ENCODE results near the gene BHLHE23.

Gene BHLHE23

DNA sequence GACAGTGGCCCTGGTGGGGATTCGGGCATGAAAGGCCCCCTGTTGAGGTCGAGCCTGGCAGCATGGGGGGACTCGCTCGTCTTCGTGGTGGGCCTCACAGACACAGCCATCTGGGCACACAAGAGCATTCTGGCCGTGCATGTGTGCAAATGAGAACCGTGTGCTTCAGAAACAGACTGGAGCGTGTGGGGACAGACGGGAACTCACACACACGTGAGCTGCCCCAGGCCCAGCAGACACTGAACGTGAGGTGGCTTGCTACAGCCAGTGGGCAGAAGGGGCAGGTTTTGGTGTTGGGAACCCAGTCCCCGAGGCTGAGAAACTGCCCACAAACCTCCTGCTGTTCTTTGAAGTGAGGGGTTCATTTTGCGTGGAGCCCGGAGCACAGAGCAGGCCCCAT is 38.6 kb upstream of the BHLHE23 start:
- Histone ChIP-seq H2BK15ac (replicated peaks; ENCODE audit: low read depth) (no peak overlapping the region), H3K18ac (ENCODE audit: low read length) (no peak overlapping the region), H2BK120ac (ENCODE audit: low read depth, low read length) (no peak overlapping the region), H3K4me3 (ENCODE audit: low read length) (no peak overlapping the region), H3K79me1 (ENCODE audit: low read length) (no peaks in the 10 kb centered on the region), H4K8ac (ENCODE audit: low read depth, low read length) (no peak overlapping the region), H3K56ac (ENCODE audit: low read length) (no peak overlapping the region), H3K27me3 (ENCODE audit: insufficient read depth, low read length, poor library complexity) (no peaks in the 10 kb centered on the region), H4K5ac (ENCODE audit: low read length) (no peak overlapping the region), H2AK5ac (ENCODE audit: low read length) (no peak overlapping the region), H3K4me1 (ENCODE audit: control insufficient read depth, low read depth, low read length) (no peaks in the 10 kb centered on the region), H3K36me3 (ENCODE audit: control insufficient read depth, insufficient read depth, low read length) (no peaks in the 10 kb centered on the region), H3K4ac (ENCODE audit: low read depth, low read length) (no peak overlapping the region), H3K23ac (ENCODE audit: low read length) (no peak overlapping the region), H3K4me2 (ENCODE audit: low read length) (no peak overlapping the region), H3K27ac (ENCODE audit: low read depth, low read length) (no peak overlapping the region), H2BK5ac (ENCODE audit: low read length) (no peak overlapping the region), H3K9ac (ENCODE audit: low read length) (no peak overlapping the region), H3K79me2 (ENCODE audit: control insufficient read depth, insufficient read depth, low read length) (no peaks in the 10 kb centered on the region)
- DNase-seq, result no peak
- WGBS (ENCODE audit: extremely low coverage, insufficient coverage, low lambda C conversion rate), result no CpG with 5 or more reads among the region's 14 CpGs

DNA sequence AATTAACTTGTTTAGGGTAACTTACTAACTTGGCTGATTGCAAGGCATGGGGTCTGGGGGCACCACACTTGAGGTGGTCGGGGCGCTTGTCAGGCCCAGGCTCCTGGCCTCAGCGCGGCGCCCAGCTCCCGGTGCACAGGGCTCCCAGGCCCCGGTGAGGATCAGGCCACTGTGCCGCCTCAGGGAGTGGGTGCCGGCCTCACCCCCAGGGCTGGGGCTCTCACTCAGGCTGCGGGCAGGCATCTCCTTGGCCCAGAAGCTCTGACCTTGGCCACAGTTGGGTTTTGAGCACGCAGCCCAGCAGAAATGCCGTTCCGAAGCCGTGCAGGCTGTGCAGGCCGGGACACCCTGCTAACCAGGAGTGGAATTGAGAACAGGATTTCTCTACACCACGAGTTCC is 37.8 kb upstream of the BHLHE23 start:
- Histone ChIP-seq H3K18ac (ENCODE audit: low read length) (no peak overlapping the region), H3K4ac (ENCODE audit: low read depth, low read length) (no peak overlapping the region), H3K4me2 (ENCODE audit: low read length) (no peak overlapping the region), H3K23ac (ENCODE audit: low read length) (no peak overlapping the region), H3K9ac (ENCODE audit: low read length) (no peak overlapping the region), H3K36me3 (ENCODE audit: control insufficient read depth, insufficient read depth, low read length) (no peaks in the 10 kb centered on the region), H2BK120ac (ENCODE audit: low read depth, low read length) (no peak overlapping the region), H2BK5ac (ENCODE audit: low read length) (no peak overlapping the region), H2AK5ac (ENCODE audit: low read length) (no peak overlapping the region), H4K5ac (ENCODE audit: low read length) (no peak overlapping the region), H3K79me2 (ENCODE audit: control insufficient read depth, insufficient read depth, low read length) (no peaks in the 10 kb centered on the region), H3K79me1 (ENCODE audit: low read length) (no peaks in the 10 kb centered on the region), H3K4me1 (ENCODE audit: control insufficient read depth, low read depth, low read length) (no peaks in the 10 kb centered on the region), H3K4me3 (ENCODE audit: low read length) (no peak overlapping the region), H3K27ac (ENCODE audit: low read depth, low read length) (no peak overlapping the region), H3K56ac (ENCODE audit: low read length) (no peak overlapping the region), H4K8ac (ENCODE audit: low read depth, low read length) (no peak overlapping the region), H2BK15ac (replicated peaks; ENCODE audit: low read depth) (no peak overlapping the region), H3K27me3 (ENCODE audit: insufficient read depth, low read length, poor library complexity) (no peaks in the 10 kb centered on the region)
- DNase-seq, result no peak
- WGBS (ENCODE audit: extremely low coverage, insufficient coverage, low lambda C conversion rate), result no CpG with 5 or more reads among the region's 16 CpGs

DNA sequence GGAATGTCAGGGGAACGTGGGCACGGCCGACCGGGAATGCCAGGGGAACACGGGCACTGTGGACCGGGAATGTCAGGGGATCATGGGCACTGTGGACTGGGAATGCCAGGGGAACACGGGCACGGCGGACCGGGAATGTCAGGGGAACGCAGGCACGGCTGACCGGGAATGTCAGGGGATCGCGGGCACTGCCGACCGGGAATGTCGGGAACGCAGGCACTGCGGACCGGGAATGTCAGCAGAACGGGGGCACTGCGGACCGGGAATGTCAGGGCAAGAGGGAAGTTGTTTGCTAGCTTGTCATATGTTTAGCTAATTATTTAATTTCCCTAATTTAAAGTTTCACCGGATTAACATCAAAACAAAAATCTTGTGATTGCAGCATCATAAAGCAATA is 37.4 kb upstream of the BHLHE23 start:
- H2BK120ac ChIP-seq (ENCODE audit: low read depth, low read length), result no peak overlapping the region
- H3K27me3 ChIP-seq (ENCODE audit: insufficient read depth, low read length, poor library complexity), result no peaks in the 10 kb centered on the region
- no peak overlapping the region for H3K18ac ChIP-seq (ENCODE audit: low read length)
- H3K27ac ChIP-seq (ENCODE audit: low read depth, low read length), result no peak overlapping the region
- no peak overlapping the region for H4K5ac ChIP-seq (ENCODE audit: low read length)
- DNase-seq, result no peak
- H4K8ac ChIP-seq (ENCODE audit: low read depth, low read length), result no peak overlapping the region
- no peaks in the 10 kb centered on the region for H3K36me3 ChIP-seq (ENCODE audit: control insufficient read depth, insufficient read depth, low read length)
- H2BK5ac ChIP-seq (ENCODE audit: low read length), result no peak overlapping the region
- no peak overlapping the region for H3K4ac ChIP-seq (ENCODE audit: low read depth, low read length)
- no CpG with 5 or more reads among the region's 25 CpGs for WGBS (ENCODE audit: extremely low coverage, insufficient coverage, low lambda C conversion rate)
- H3K23ac ChIP-seq (ENCODE audit: low read length), result no peak overlapping the region
- no peak overlapping the region for H3K4me3 ChIP-seq (ENCODE audit: low read length)
- H3K79me1 ChIP-seq (ENCODE audit: low read length), result no peaks in the 10 kb centered on the region
- H3K9ac ChIP-seq (ENCODE audit: low read length), result no peak overlapping the region
- no peak overlapping the region for H3K56ac ChIP-seq (ENCODE audit: low read length)
- H3K79me2 ChIP-seq (ENCODE audit: control insufficient read depth, insufficient read depth, low read length), result no peaks in the 10 kb centered on the region
- H3K4me2 ChIP-seq (ENCODE audit: low read length), result no peak overlapping the region
- no peak overlapping the region for H2BK15ac ChIP-seq (replicated peaks; ENCODE audit: low read depth)
- no peak overlapping the region for H2AK5ac ChIP-seq (ENCODE audit: low read length)
- H3K4me1 ChIP-seq (ENCODE audit: control insufficient read depth, low read depth, low read length), result no peaks in the 10 kb centered on the region

DNA sequence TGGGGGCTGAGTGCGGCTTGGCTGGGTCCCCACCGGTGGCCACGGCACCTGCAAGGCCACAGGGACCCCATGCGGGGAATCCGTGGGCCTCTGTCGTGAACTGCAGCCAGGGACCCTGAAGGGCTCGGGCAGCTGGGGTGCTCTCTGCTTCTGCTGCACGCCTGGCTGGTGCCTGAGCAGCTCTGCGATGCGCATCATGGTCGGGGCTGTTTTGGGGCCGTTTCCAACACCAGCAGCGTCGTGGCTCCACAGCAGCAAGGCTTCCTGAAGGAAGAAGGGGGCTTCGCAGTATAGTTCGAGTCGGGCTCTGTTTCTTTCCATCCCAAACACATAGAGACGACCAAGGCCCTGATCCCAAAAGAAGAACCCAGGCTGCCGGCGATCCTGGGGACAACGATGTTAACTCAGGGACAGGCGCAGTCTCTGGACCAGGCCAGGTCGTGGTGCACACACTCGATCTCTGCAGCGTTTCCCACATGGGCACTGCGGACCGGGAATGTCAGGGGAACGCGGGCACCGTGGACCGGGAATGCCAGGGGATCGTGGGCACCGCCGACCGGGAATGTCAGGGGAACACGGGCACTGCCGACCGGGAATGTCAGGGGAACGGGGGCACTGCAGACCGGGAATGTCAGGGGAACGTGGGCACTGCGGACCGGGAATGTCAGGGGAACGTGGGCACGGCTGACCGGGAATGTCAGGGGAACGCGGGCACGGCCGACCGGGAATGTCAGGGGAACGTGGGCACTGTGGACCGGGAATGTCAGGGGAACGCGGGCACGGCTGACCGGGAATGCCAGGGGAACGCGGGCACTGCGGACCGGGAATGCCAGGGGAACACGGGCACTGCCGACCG is 36.8 kb upstream of the BHLHE23 start:
- H2BK15ac ChIP-seq (replicated peaks; ENCODE audit: low read depth), result no peak overlapping the region
- H2BK5ac ChIP-seq (ENCODE audit: low read length), result no peak overlapping the region
- DNase-seq, result no peak
- WGBS (ENCODE audit: extremely low coverage, insufficient coverage, low lambda C conversion rate), result no CpG with 5 or more reads among the region's 64 CpGs
- no peak overlapping the region for H4K8ac ChIP-seq (ENCODE audit: low read depth, low read length)
- no peaks in the 10 kb centered on the region for H3K4me1 ChIP-seq (ENCODE audit: control insufficient read depth, low read depth, low read length)
- H3K9ac ChIP-seq (ENCODE audit: low read length), result no peak overlapping the region
- no peak overlapping the region for H3K23ac ChIP-seq (ENCODE audit: low read length)
- H3K18ac ChIP-seq (ENCODE audit: low read length), result no peak overlapping the region
- H3K79me2 ChIP-seq (ENCODE audit: control insufficient read depth, insufficient read depth, low read length), result no peaks in the 10 kb centered on the region
- H3K4me2 ChIP-seq (ENCODE audit: low read length), result no peak overlapping the region
- H3K27ac ChIP-seq (ENCODE audit: low read depth, low read length), result no peak overlapping the region
- no peak overlapping the region for H3K4me3 ChIP-seq (ENCODE audit: low read length)
- no peak overlapping the region for H3K4ac ChIP-seq (ENCODE audit: low read depth, low read length)
- H3K27me3 ChIP-seq (ENCODE audit: insufficient read depth, low read length, poor library complexity), result no peaks in the 10 kb centered on the region
- no peak overlapping the region for H4K5ac ChIP-seq (ENCODE audit: low read length)
- H3K36me3 ChIP-seq (ENCODE audit: control insufficient read depth, insufficient read depth, low read length), result no peaks in the 10 kb centered on the region
- no peak overlapping the region for H3K56ac ChIP-seq (ENCODE audit: low read length)
- no peaks in the 10 kb centered on the region for H3K79me1 ChIP-seq (ENCODE audit: low read length)
- H2AK5ac ChIP-seq (ENCODE audit: low read length), result no peak overlapping the region
- H2BK120ac ChIP-seq (ENCODE audit: low read depth, low read length), result no peak overlapping the region

DNA sequence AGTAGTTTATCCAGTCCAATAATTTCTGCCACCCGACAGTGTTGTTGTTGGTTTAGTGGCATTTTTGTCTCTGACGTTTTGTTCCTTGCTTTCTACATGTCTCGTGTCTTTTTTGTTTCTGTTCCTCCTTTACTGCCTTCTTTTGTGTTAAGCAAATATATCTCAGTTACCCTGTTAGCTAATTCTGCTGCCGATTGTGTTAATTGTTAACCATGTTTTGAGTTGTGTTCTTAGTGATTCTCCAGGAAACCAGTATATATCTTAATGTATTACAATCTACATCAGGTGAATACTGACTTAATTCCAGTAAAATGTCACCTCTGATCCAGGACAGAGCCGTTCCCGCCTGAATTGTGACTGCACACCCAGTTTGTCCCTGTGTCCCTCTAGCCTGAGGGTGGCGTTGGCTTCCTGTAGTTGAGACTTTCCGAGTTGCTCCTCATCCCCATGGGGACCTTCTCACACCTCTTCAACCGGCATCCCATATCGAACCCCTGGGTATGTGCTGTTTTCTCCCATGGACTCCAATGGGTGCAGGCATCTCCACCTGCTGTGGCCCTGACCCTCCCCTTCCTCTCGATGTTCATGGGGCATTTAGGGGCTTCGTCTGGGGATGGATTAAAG is 35.8 kb upstream of the BHLHE23 start:
- H3K27me3 ChIP-seq (ENCODE audit: insufficient read depth, low read length, poor library complexity), result no peaks in the 10 kb centered on the region
- H3K36me3 ChIP-seq (ENCODE audit: control insufficient read depth, insufficient read depth, low read length), result no peaks in the 10 kb centered on the region
- no peak overlapping the region for H3K4me3 ChIP-seq (ENCODE audit: low read length)
- no peaks in the 10 kb centered on the region for H3K79me1 ChIP-seq (ENCODE audit: low read length)
- H4K5ac ChIP-seq (ENCODE audit: low read length), result no peak overlapping the region
- H3K18ac ChIP-seq (ENCODE audit: low read length), result no peak overlapping the region
- H3K4ac ChIP-seq (ENCODE audit: low read depth, low read length), result no peak overlapping the region
- no peak overlapping the region for H4K8ac ChIP-seq (ENCODE audit: low read depth, low read length)
- no peak overlapping the region for H2BK15ac ChIP-seq (replicated peaks; ENCODE audit: low read depth)
- H3K9ac ChIP-seq (ENCODE audit: low read length), result no peak overlapping the region
- H3K4me2 ChIP-seq (ENCODE audit: low read length), result no peak overlapping the region
- no peak overlapping the region for H2BK5ac ChIP-seq (ENCODE audit: low read length)
- H3K56ac ChIP-seq (ENCODE audit: low read length), result no peak overlapping the region
- no peaks in the 10 kb centered on the region for H3K4me1 ChIP-seq (ENCODE audit: control insufficient read depth, low read depth, low read length)
- WGBS (ENCODE audit: extremely low coverage, insufficient coverage, low lambda C conversion rate), result no CpG with 5 or more reads among the region's 12 CpGs
- no peak overlapping the region for H3K27ac ChIP-seq (ENCODE audit: low read depth, low read length)
- H2AK5ac ChIP-seq (ENCODE audit: low read length), result no peak overlapping the region
- H2BK120ac ChIP-seq (ENCODE audit: low read depth, low read length), result no peak overlapping the region
- H3K79me2 ChIP-seq (ENCODE audit: control insufficient read depth, insufficient read depth, low read length), result no peaks in the 10 kb centered on the region
- H3K23ac ChIP-seq (ENCODE audit: low read length), result no peak overlapping the region
- DNase-seq, result no peak

Measured in mesendoderm (in vitro differentiated cells).